HEK293T (cell line): ENCODE data around the gene HELZ.

Experiments used
- BHLHE40 ChIP-seq: fragments of 450-650 bp; IDR thresholded peaks from 2 replicates; pipeline ENCODE4 v1.6.1; 2016; ENCODE audit warnings: mild to moderate bottlenecking, moderate library complexity, borderline replicate concordance
- CTBP1 ChIP-seq: fragments of 450-650 bp; IDR thresholded peaks from 2 replicates; pipeline ENCODE4 v1.6.1; 2016; ENCODE audit warnings: borderline replicate concordance
- ELF4 ChIP-seq: fragments of 450-650 bp; IDR thresholded peaks from 2 replicates; pipeline ENCODE4 v1.6.1; 2017; ENCODE audit warnings: antibody characterized with exemption
- FOXM1 ChIP-seq: fragments of 450-650 bp; IDR thresholded peaks from 2 replicates; pipeline ENCODE4 v1.6.1; 2017; ENCODE audit warnings: mild to moderate bottlenecking, borderline replicate concordance

DNA sequence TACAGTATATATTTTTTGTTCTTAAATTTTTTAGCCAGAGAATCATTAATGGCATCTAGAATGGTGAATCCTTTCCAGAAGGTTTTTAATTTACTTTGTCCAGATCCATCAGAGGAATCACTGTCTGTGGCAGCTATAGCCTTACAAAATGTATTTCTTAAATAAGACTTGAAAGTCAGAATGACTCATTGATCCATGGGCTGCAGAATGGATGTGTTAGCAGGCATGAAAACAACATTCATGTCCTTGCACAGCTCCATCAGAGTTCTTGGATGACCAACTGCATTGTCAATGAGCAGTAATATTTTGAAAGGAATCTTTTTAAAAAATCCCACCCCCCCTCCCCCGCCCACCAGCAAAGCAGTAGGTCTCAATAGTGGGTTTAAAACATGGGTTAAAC is 149.2 kb downstream of the HELZ start:
- no peak for TF ChIP-seq FOXM1
- TF ChIP-seq BHLHE40: no peak
- no peak for TF ChIP-seq CTBP1
- no peak for TF ChIP-seq ELF4
